K562 (cell line): Measurements from ENCODE around the gene AKT1. TPM values are rescaled to one million over a fixed set of nuclear protein-coding genes. Genes with fewer than 3 reads are reported as not detected.

ENCODE experiments used
- ATAC-seq: fragments of 200-7000 bp; cut with Tn5 transposase; 3 replicates; pipeline ENCODE4 v1.9.1; 2020; ENCODE audit warnings: moderate library complexity
- BruUV-seq: library from RNA; stranded (reverse); fragments of 400-500 nt; replicated peaks from 2 replicates; lab custom pipeline; 2021; lab: Mats Ljungman, UMichigan
- CTCF ChIA-PET: fragments of 300-600 bp; formaldehyde crosslinking; extraction: SDS; loops from one replicate; lab custom pipeline; 2021; ENCODE audit warnings: low intra/inter-chr PET ratio; lab: Yijun Ruan, JAX
- POLR2A ChIA-PET: fragments of 300-600, 350-650 bp; sonication (Branson Sonifier 250); formaldehyde crosslinking; extraction: SDS; loops from one replicate; lab custom pipeline; 2021; ENCODE audit warnings: antibody characterized with exemption, inconsistent platforms; lab: Yijun Ruan, JAX
- DNase-seq, 4 experiments: peaks; one replicate each; pipeline versions ENCODE4 v3.0.0 to v3.0.0-alpha.2; 2011 to 2018; ENCODE audit warnings: low spot score in 3 of 4, mixed read lengths in 3 of 4; ENCODE audit errors: extremely low read depth in 1 of 4
- FAIRE-seq: peaks from 2 replicates; lab custom pipeline; 2011; peaks lifted over from hg19 to GRCh38; lab: Jason Lieb, UNC
- H2AFZ ChIP-seq: 2 replicates; pipeline ENCODE4 v1.6.0; 2011; ENCODE audit warnings: low read depth, low read length, control low read depth, inconsistent platforms
- H3K27ac ChIP-seq: fragments of 200-600 bp; 3 replicates; pipeline ENCODE4 v1.8.0; 2011; ENCODE audit warnings: low read depth, mild to moderate bottlenecking, control low read depth, inconsistent platforms, low read length, moderate library complexity, mixed read lengths; ENCODE audit errors: extremely low read depth
- H3K27me3 ChIP-seq, 2 experiments: fragments of 300-600 bp in 1 of 2; 2 replicates in 1 of 2; 3 replicates in 1 of 2; pipeline versions ENCODE4 v1.6.0 to v1.8.0; 2011; ENCODE audit warnings: inconsistent platforms in 2 of 2, low read length in 2 of 2, mild to moderate bottlenecking in 1 of 2, mixed read lengths in 1 of 2, moderate library complexity in 1 of 2; ENCODE audit not compliant: control insufficient read depth in 2 of 2, insufficient read depth in 2 of 2
- H3K36me3 ChIP-seq: fragments of 300-600 bp; 3 replicates; pipeline ENCODE4 v1.8.0; 2011; ENCODE audit warnings: mild to moderate bottlenecking, low read length, inconsistent platforms; ENCODE audit not compliant: control insufficient read depth, insufficient read depth
- H3K4me1 ChIP-seq, 2 experiments: fragments of 200-600 bp in 1 of 2; replicated peaks in 1 of 2; 2 replicates in 1 of 2; 3 replicates in 1 of 2; pipeline versions ENCODE4 v1.5.1 to v1.8.0; 2011; ENCODE audit warnings: inconsistent platforms in 2 of 2, low read length in 2 of 2, mild to moderate bottlenecking in 1 of 2, mixed read lengths in 1 of 2, moderate library complexity in 1 of 2; ENCODE audit not compliant: control insufficient read depth in 2 of 2, insufficient read depth in 2 of 2
- H3K4me2 ChIP-seq: 2 replicates; pipeline ENCODE4 v1.6.1; 2011; ENCODE audit warnings: low read length, control low read depth, inconsistent platforms, mixed read lengths; ENCODE audit not compliant: insufficient read depth
- H3K4me3 ChIP-seq: fragments of 200-600 bp; sonication (generic), shearing (Covaris generic); 2 replicates; pipeline ENCODE4 v1.5.1; 2016; ENCODE audit warnings: control low read depth, inconsistent platforms
- H3K79me2 ChIP-seq: fragments of 200-600 bp; 3 replicates; pipeline ENCODE4 v1.8.0; 2011; ENCODE audit warnings: low read length, inconsistent platforms; ENCODE audit not compliant: control insufficient read depth, insufficient read depth
- H3K9ac ChIP-seq, 2 experiments: 2 replicates each; pipeline versions ENCODE4 v1.6.0 to v1.6.1; 2011; ENCODE audit warnings: low read depth in 2 of 2, low read length in 2 of 2, control low read depth in 1 of 2, inconsistent platforms in 1 of 2, mild to moderate bottlenecking in 1 of 2, mixed read lengths in 1 of 2; ENCODE audit not compliant: insufficient read depth in 1 of 2
- H3K9me1 ChIP-seq: one replicate; pipeline ENCODE4 v1.6.0; 2011; ENCODE audit warnings: inconsistent platforms, mild to moderate bottlenecking, low read length, moderate library complexity; ENCODE audit not compliant: control insufficient read depth, insufficient read depth
- H3K9me3 ChIP-seq: replicated peaks from 2 replicates; pipeline ENCODE4 v1.5.1; 2011; ENCODE audit warnings: low read depth, low read length, inconsistent platforms; ENCODE audit not compliant: control insufficient read depth, insufficient read depth
- H4K20me1 ChIP-seq: replicated peaks from 2 replicates; pipeline ENCODE4 v1.6.1; 2011; ENCODE audit warnings: low read length, inconsistent platforms, mixed read lengths; ENCODE audit not compliant: control insufficient read depth, insufficient read depth
- HDGF ChIP-seq: fragments of 450-650 bp; IDR thresholded peaks from 2 replicates; pipeline ENCODE4 v1.6.1; 2016
- HSF4 ChIP-seq: fragments of 250-450 bp; sonication (Bioruptor Pico); IDR thresholded peaks from 2 replicates; pipeline ENCODE4 v2.1.2; 2022; ENCODE audit warnings: mild to moderate bottlenecking, moderate library complexity, borderline replicate concordance
- POLR2G ChIP-seq: fragments of 200-400 bp; formaldehyde crosslinking; IDR thresholded peaks from 2 replicates; pipeline ENCODE4 v1.6.1; 2017; ENCODE audit warnings: low read depth, mild to moderate bottlenecking, antibody characterized with exemption, low read length, moderate library complexity
- ZNF324 ChIP-seq: fragments of 250-450 bp; sonication (Bioruptor Pico); IDR thresholded peaks from 2 replicates; pipeline ENCODE4 v1.4.0; 2020; ENCODE audit warnings: mild to moderate bottlenecking
- ZNF644 ChIP-seq: fragments of 200-800 bp; sonication (Bioruptor generic); IDR thresholded peaks from 2 replicates; pipeline ENCODE4 v1.6.1; 2016; ENCODE audit warnings: low read depth, missing genetic modification characterization, missing compliant biosample characterization
- ZNF77 ChIP-seq: fragments of 250-450 bp; sonication (Bioruptor Pico); IDR thresholded peaks from 2 replicates; pipeline ENCODE4 v1.5.0; 2020
- WGBS: fragments of 100-300 bp; shearing (Covaris generic); methylation state at CpG from one replicate; pipeline ENCODE4 v1.1.6; 2016; ENCODE audit warnings: low coverage, mixed read lengths; ENCODE audit not compliant: insufficient coverage; ENCODE audit errors: missing lambda C conversion rate; 5-methylcytosine and 5-hydroxymethylcytosine counted together
- in situ Hi-C: fragments of 300-500 bp; cut with MboI; formaldehyde crosslinking; loops from 4 replicates; pipeline ENCODE4 v1.15.0; 2018; ENCODE audit warnings: inconsistent platforms, mixed read lengths
- intact Hi-C: fragments of 100-400 bp; cut with micrococcal nuclease; formaldehyde crosslinking; loops from 2 replicates; pipeline ENCODE4 v1.14.2; 2022
- polyA plus RNA-seq, 8 experiments: library from polyadenylated mRNA; depleted of rRNA in 4 of 8; stranded (reverse) in 5 of 8; unstranded in 3 of 8; fragments of >200 nt; fragmentation: Nextera tagmentation in 2 of 8; fragmentation: Illumina TruSeq in 1 of 8; extraction: Ambion mirVana in 2 of 8; extraction: Trizol in 1 of 8; gene quantifications; 2 replicates each; pipeline versions ENCODE4 v1.2.1 to v1.2.3, GENCODE V29; 2011 to 2014; ENCODE audit warnings: inconsistent platforms in 1 of 8, missing spikeins in 1 of 8
- total RNA-seq, 7 experiments: library from RNA; depleted of rRNA in 6 of 7; stranded (reverse); fragments of >200 nt in 6 of 7; fragmentation: Illumina TruSeq in 2 of 7; extraction: Trizol in 2 of 7; gene quantifications; 2 replicates each; pipeline versions ENCODE4 v1.2.1 to v1.2.3, GENCODE V29; 2011 to 2021; ENCODE audit warnings: low replicate concordance in 1 of 7
- TF ChIP-seq, protein P1 (sequence below), 2 experiments: fragments of 450-650 bp; IDR thresholded peaks; 2 replicates each; pipeline ENCODE4 v1.6.1; 2018; ENCODE audit warnings: mild to moderate bottlenecking in 2 of 2, low read depth in 1 of 2; ENCODE audit not compliant: partially characterized antibody in 2 of 2
- TF ChIP-seq, protein P2 (sequence below): conservative IDR thresholded peaks from 2 replicates; pipeline ENCODE4 v1.6.1; 2011; ENCODE audit warnings: low read depth, mild to moderate bottlenecking, low read length; ENCODE audit not compliant: control insufficient read depth

AKT1 gene
- total and polyA plus RNA-seq, 9 of the 15 experiments (the other 6 are each of a cell fraction or from before 2014, with no cell fraction given) = 0.49 to 132 (median 75.1) TPM

DNA sequence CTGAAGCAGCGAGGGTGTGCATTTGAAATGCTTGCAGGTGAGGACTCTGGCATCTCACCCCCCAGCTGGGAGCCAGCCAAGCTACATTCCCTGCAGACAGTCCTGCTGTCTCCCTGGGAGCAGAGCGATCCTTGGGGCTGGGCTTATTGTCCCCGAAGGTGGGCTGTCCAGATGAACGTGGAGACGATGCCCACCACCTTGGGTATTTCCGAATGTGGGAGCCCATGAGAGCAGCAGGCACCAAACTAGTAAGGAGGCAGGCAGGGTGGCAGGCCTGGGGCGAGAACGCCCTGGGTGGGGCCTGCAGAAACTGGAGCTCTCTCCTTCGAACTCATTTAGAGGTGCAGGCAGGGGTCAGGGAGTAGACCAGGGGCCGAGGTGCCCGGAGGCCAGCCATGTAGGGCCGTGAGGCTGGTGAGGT is 23.8 kb upstream of the AKT1 start:
- Histone ChIP-seq H3K9me3 (no peaks in the 10 kb centered on the region), H3K4me1 (peaks cover 3 to 38% of the 10 kb centered on the region in 2 experiments; a peak in 3 of 5 replicates), H3K36me3 (peaks cover 8% of the 10 kb centered on the region; the same call in 1 of the 3 replicates), H4K20me1 (no peaks in the 10 kb centered on the region), H3K9me1 (no peaks in the 10 kb centered on the region), H3K9ac (peak overlapping the region in 1 of 2 experiments; percentile 6; a peak in 2 of 4 replicates), H3K4me3 (no peak overlapping the region), H3K27me3 (no peaks in the 10 kb centered on the region), H3K79me2 (peaks cover 33% of the 10 kb centered on the region), H3K4me2 (no peak overlapping the region), H3K27ac (no peak overlapping the region), H2AFZ (no peak overlapping the region)
- FAIRE-seq (no peak), ATAC-seq (no peak), DNase-seq (no peak)
- in situ Hi-C loops (no loop called here), intact Hi-C loops (no loop called here)
- ChIA-PET CTCF (no interaction called here), POLR2A (no interaction called here)
- TF ChIP-seq POLR2G = 0 out of 2 replicates have a peak, but pooled peaks have one; percentile 15
- TF ChIP-seq ZNF77 = no peak
- no TSS peak for BruUV-seq
- 82% methylated on average over 10 of the region's 12 CpGs for WGBS

DNA sequence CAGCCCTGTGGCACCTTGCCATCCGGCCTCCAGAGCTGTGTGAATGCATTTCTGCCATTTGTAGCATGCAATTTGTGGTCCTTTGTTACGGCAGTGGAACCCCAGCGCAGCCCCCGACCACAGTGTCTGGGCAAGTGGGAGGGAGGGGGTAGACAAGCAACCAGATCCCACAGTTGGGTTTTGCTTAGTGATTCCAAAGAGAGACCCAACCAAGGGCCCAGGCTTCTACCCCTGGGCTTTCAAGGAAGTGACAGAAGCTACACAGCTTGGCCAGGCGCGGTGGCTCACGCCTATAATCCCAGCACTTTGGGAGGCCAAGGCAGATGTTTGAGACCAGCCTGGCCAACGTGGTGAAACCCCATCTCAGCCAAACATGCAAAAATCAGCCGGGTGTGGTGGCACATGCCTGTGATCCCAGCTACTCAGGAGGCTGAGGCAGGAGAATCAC is 23.2 kb upstream of the AKT1 start:
- Histone ChIP-seq H3K4me1 (peaks cover 7 to 38% of the 10 kb centered on the region in 2 experiments; a peak in 3 of 5 replicates), H4K20me1 (no peaks in the 10 kb centered on the region), H3K27me3 (no peaks in the 10 kb centered on the region), H3K9me3 (no peaks in the 10 kb centered on the region), H3K4me2 (no peak overlapping the region), H3K9me1 (no peaks in the 10 kb centered on the region), H3K27ac (no peak overlapping the region), H3K4me3 (no peak overlapping the region), H3K79me2 (peaks cover 39% of the 10 kb centered on the region), H3K36me3 (peaks cover 10% of the 10 kb centered on the region; the same call in 2 of the 3 replicates), H2AFZ (no peak overlapping the region), H3K9ac (no peak overlapping the region; a peak in 1 of 4 replicates)
- no peak for FAIRE-seq
- ChIA-PET CTCF (no interaction called here), POLR2A (no interaction called here)
- WGBS = 74% methylated on average over 5 of the region's 9 CpGs
- in situ Hi-C loops = no loop called here
- no peak for ATAC-seq
- DNase-seq = no peak
- BruUV-seq = no TSS peak
- intact Hi-C loops = no loop called here
- no peak for TF ChIP-seq ZNF644 (tag)
- TF ChIP-seq ZNF324 (CRISPR knock-in tag) = no peak
- TF ChIP-seq, protein P1, sequence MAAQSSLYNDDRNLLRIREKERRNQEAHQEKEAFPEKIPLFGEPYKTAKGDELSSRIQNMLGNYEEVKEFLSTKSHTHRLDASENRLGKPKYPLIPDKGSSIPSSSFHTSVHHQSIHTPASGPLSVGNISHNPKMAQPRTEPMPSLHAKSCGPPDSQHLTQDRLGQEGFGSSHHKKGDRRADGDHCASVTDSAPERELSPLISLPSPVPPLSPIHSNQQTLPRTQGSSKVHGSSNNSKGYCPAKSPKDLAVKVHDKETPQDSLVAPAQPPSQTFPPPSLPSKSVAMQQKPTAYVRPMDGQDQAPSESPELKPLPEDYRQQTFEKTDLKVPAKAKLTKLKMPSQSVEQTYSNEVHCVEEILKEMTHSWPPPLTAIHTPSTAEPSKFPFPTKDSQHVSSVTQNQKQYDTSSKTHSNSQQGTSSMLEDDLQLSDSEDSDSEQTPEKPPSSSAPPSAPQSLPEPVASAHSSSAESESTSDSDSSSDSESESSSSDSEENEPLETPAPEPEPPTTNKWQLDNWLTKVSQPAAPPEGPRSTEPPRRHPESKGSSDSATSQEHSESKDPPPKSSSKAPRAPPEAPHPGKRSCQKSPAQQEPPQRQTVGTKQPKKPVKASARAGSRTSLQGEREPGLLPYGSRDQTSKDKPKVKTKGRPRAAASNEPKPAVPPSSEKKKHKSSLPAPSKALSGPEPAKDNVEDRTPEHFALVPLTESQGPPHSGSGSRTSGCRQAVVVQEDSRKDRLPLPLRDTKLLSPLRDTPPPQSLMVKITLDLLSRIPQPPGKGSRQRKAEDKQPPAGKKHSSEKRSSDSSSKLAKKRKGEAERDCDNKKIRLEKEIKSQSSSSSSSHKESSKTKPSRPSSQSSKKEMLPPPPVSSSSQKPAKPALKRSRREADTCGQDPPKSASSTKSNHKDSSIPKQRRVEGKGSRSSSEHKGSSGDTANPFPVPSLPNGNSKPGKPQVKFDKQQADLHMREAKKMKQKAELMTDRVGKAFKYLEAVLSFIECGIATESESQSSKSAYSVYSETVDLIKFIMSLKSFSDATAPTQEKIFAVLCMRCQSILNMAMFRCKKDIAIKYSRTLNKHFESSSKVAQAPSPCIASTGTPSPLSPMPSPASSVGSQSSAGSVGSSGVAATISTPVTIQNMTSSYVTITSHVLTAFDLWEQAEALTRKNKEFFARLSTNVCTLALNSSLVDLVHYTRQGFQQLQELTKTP (IDR thresholded peaks at IDR 0.05; ENCODE audit: low read depth in 1 of 2, partially characterized antibody in 2 of 2) = no peak
- no peak for TF ChIP-seq HDGF
- TF ChIP-seq, protein P2, sequence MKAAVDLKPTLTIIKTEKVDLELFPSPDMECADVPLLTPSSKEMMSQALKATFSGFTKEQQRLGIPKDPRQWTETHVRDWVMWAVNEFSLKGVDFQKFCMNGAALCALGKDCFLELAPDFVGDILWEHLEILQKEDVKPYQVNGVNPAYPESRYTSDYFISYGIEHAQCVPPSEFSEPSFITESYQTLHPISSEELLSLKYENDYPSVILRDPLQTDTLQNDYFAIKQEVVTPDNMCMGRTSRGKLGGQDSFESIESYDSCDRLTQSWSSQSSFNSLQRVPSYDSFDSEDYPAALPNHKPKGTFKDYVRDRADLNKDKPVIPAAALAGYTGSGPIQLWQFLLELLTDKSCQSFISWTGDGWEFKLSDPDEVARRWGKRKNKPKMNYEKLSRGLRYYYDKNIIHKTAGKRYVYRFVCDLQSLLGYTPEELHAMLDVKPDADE = no peak
- TF ChIP-seq HSF4 (CRISPR knock-in tag) = no peak
